MCF 10A (cell line): ENCODE measurements around the gene HCN3. TPM values are rescaled to one million over a fixed set of nuclear protein-coding genes. Genes with fewer than 3 reads are reported as not detected.
"Not testable (repeated sequence)": the region's sequence is repeated elsewhere in the genome, so short reads cannot be mapped to it uniquely, and the experiment has no call there.

Source experiments
- BruUV-seq: library from RNA; stranded (reverse); fragments of 400-500 nt; replicated peaks from 2 replicates; lab custom pipeline; 2021; lab: Mats Ljungman, UMichigan
- CTCF ChIA-PET: fragments of 300-600 bp; sonication (Branson Sonifier 250); formaldehyde crosslinking; extraction: SDS; loops from one replicate; lab custom pipeline; 2021; ENCODE audit warnings: antibody characterized with exemption, inconsistent platforms; lab: Yijun Ruan, JAX
- POLR2A ChIA-PET: fragments of 300-600, 350-650 bp; sonication (Branson Sonifier 250); formaldehyde crosslinking; extraction: SDS; loops from one replicate; lab custom pipeline; 2020; ENCODE audit warnings: antibody characterized with exemption, inconsistent platforms; lab: Yijun Ruan, JAX
- DNase-seq: peaks from one replicate; pipeline ENCODE4 v3.0.0-alpha.2; 2018; ENCODE audit not compliant: unreplicated experiment
- H3K27ac Mint-ChIP-seq: one replicate; pipeline ENCODE4 v1.8.0; 2022; ENCODE audit warnings: mild to moderate bottlenecking, low read depth, mixed read lengths; ENCODE audit not compliant: unreplicated experiment
- H3K27me3 Mint-ChIP-seq: one replicate; pipeline ENCODE4 v1.8.0; 2022; ENCODE audit warnings: mixed read lengths; ENCODE audit not compliant: insufficient read depth, unreplicated experiment
- H3K36me3 Mint-ChIP-seq: one replicate; pipeline ENCODE4 v1.8.0; 2022; ENCODE audit warnings: mild to moderate bottlenecking, moderate library complexity, mixed read lengths; ENCODE audit not compliant: insufficient read depth, unreplicated experiment
- H3K4me1 Mint-ChIP-seq: one replicate; pipeline ENCODE4 v1.8.0; 2022; ENCODE audit warnings: mixed read lengths; ENCODE audit not compliant: insufficient read depth, unreplicated experiment
- H3K4me3 Mint-ChIP-seq: one replicate; pipeline ENCODE4 v1.8.0; 2022; ENCODE audit warnings: mild to moderate bottlenecking, moderate library complexity, mixed read lengths; ENCODE audit not compliant: unreplicated experiment
- H3K9me3 Mint-ChIP-seq: one replicate; pipeline ENCODE4 v1.8.0; 2022; ENCODE audit warnings: mixed read lengths; ENCODE audit not compliant: unreplicated experiment
- intact Hi-C: fragments of 100-400 bp; cut with micrococcal nuclease; formaldehyde crosslinking; loops from 2 replicates; pipeline ENCODE4 v1.14.1; 2022
- total RNA-seq: library from RNA; stranded (reverse); gene quantifications from 2 replicates; pipeline ENCODE4 v1.2.3, GENCODE V29; 2022
- TF ChIP-seq, protein P1 (sequence below): fragments of 200-600 bp; IDR thresholded peaks from one replicate; pipeline ENCODE4 v1.8.0; 2022; ENCODE audit warnings: antibody characterized with exemption, mild to moderate bottlenecking; ENCODE audit not compliant: unreplicated experiment

HCN3 gene
- total RNA-seq, 1 experiment from 2014 or later = 2.5 TPM

DNA sequence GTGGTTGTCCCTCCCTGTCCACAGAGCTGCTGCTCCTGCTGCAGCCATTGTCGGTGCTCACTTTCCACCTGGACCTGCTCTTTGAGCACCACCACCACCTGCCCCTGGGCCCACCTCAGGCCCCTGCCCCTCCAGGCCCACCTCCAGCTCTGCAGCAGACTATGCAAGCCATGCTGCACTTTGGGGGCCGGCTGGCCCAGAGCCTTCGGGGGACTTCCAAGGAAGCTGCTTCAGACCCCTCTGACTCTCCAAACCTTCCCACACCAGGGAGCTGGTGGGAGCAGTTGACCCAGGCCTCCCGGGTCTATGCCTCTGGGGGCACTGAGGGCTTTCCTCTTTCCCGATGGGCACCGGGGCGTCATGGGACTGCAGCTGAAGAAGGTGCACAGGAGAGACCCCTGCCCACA lies 49.4 kb downstream of the HCN3 start:
- peaks cover 40% of the 10 kb centered on the region for H3K36me3 Mint-ChIP-seq
- no peak overlapping the region for H3K27ac Mint-ChIP-seq
- no peaks in the 10 kb centered on the region for H3K9me3 Mint-ChIP-seq
- DNase-seq = no peak
- intact Hi-C loops = no loop called here
- H3K4me1 Mint-ChIP-seq = peaks cover 21% of the 10 kb centered on the region
- TF ChIP-seq, protein P1, sequence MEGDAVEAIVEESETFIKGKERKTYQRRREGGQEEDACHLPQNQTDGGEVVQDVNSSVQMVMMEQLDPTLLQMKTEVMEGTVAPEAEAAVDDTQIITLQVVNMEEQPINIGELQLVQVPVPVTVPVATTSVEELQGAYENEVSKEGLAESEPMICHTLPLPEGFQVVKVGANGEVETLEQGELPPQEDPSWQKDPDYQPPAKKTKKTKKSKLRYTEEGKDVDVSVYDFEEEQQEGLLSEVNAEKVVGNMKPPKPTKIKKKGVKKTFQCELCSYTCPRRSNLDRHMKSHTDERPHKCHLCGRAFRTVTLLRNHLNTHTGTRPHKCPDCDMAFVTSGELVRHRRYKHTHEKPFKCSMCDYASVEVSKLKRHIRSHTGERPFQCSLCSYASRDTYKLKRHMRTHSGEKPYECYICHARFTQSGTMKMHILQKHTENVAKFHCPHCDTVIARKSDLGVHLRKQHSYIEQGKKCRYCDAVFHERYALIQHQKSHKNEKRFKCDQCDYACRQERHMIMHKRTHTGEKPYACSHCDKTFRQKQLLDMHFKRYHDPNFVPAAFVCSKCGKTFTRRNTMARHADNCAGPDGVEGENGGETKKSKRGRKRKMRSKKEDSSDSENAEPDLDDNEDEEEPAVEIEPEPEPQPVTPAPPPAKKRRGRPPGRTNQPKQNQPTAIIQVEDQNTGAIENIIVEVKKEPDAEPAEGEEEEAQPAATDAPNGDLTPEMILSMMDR = no peak
- BruUV-seq = no TSS peak
- peak overlapping the region; percentile 90 for H3K4me3 Mint-ChIP-seq
- CTCF ChIA-PET = interaction anchor here (0.7 to 1.4 kb wide), 5 partner anchors 13 to 76 kb away, joined by 3 to 5 read pairs (median 3); no protein-coding TSS in a partner anchor
- POLR2A ChIA-PET = interaction anchor here (1.2 kb wide), 1 partner anchor 75 kb away, joined by 4 read pairs; no protein-coding TSS in a partner anchor
- no peaks in the 10 kb centered on the region for H3K27me3 Mint-ChIP-seq

DNA sequence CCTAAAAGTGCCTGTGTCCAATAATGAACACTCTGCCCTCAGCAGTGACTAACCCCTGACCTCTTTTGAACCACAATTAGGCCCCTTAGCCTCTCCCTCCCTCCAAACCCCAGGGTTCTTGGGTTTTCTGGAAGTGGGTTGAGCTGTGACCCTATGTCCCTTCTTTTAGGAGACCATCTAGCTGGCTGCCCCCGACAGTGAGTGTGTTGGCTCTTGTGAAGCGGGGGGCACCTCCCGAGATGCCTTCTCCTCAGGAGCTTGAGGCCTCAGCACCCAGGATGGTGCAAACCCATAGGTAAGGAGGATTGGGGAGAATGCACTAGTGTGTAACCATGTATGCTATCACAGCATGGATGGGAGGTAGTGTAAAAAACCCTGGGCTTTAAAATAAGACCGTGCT lies 50.7 kb downstream of the HCN3 start:
- TF ChIP-seq, protein P1 = no peak
- Mint-ChIP-seq H3K27ac (no peak overlapping the region), H3K9me3 (no peaks in the 10 kb centered on the region), H3K36me3 (peaks cover 53% of the 10 kb centered on the region), H3K4me3 (no peak overlapping the region), H3K27me3 (no peaks in the 10 kb centered on the region), H3K4me1 (peaks cover 11% of the 10 kb centered on the region)
- ChIA-PET POLR2A (interaction anchor here (0.9 kb wide), 1 partner anchor 12 kb away, joined by 3 read pairs; no protein-coding TSS in a partner anchor), CTCF (interaction anchor here (0.6 to 2.8 kb wide), 6 partner anchors 10 to 542 kb away, joined by 3 to 17 read pairs (median 5); no protein-coding TSS in a partner anchor)
- no TSS peak for BruUV-seq
- intact Hi-C loops = no loop called here
- DNase-seq = no peak

DNA sequence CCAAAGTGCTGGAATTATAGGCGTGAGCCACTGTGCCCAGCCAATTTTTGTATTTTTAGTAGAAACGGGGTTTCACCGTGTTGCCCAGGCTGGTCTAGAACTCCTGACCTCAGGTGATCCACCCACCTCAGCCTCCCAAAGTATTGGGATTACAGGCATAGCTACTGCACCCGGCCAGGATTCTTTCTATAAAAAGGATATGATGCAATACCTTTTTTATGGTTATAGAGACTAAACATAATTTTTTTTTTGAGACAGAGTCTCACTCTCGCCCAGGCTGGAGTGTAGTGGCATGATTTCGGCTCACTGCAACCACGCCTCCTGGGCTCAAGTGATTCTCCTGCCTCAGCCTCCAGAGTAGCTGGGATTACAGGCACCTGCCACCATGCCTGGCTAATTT lies 51.6 kb downstream of the HCN3 start:
- DNase-seq, H3K27me3 Mint-ChIP-seq, H3K27ac Mint-ChIP-seq, H3K9me3 Mint-ChIP-seq, BruUV-seq, H3K4me3 Mint-ChIP-seq, intact Hi-C loops: not testable (repeated sequence)
- H3K36me3 Mint-ChIP-seq = peaks cover 62% of the 10 kb centered on the region
- POLR2A ChIA-PET = interaction anchor here (0.5 to 0.6 kb wide), 3 partner anchors 72 to 475 kb away, joined by 3 to 5 read pairs (median 3); no protein-coding TSS in a partner anchor
- peaks cover 11% of the 10 kb centered on the region for H3K4me1 Mint-ChIP-seq
- CTCF ChIA-PET = interaction anchor here (0.6 to 2.8 kb wide), 5 partner anchors 9 to 320 kb away, joined by 3 to 17 read pairs (median 5); no protein-coding TSS in a partner anchor

DNA sequence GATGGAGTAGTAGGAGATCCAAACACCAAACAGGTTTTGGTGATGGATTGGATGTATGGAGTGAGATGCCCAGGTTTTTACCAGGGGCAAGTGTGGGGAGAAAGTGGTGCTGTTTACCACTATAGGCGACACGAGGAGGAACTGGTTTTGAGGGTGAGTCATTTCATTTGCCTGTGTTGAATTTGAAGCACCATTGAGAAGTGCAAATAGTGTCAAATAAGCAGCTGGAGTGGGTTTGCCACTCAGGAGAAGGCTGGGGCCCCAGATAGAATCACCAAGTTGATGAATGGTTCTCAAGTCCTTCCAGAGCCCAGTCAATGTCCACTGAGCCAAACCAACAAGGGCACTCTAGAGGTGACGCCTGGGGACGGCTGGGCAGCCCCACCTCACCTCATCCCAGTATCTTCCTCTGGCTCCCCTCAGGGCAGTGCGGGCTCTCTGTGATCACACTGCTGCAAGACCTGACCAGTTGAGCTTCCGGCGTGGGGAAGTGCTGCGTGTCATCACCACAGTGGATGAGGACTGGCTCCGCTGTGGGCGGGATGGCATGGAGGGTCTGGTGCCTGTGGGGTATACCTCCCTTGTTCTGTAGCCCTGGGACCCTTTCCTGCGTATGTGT lies 52.8 kb downstream of the HCN3 start:
- POLR2A ChIA-PET = no interaction called here
- Mint-ChIP-seq H3K27me3 (no peaks in the 10 kb centered on the region), H3K36me3 (peaks cover 74% of the 10 kb centered on the region), H3K27ac (peak overlapping the region; percentile 24), H3K4me1 (peaks cover 11% of the 10 kb centered on the region), H3K9me3 (no peaks in the 10 kb centered on the region), H3K4me3 (no peak overlapping the region)
- TF ChIP-seq, protein P1 = no peak
- CTCF ChIA-PET = interaction anchor here (0.6 kb wide), 1 partner anchor 153 kb away, joined by 3 read pairs; no protein-coding TSS in a partner anchor
- intact Hi-C loops = no loop called here
- BruUV-seq = no TSS peak
- DNase-seq = no peak
